Measurements from ENCODE around the gene BOLA3. TPM values are rescaled to one million over a fixed set of nuclear protein-coding genes. Genes with fewer than 3 reads are reported as not detected.
A peak's percentile ranks its signal among the peaks of the same experiment; 100 is the strongest.

The BOLA3 gene
- 10 to 100 TPM; 12.6 to 39.8 (median 18.8) TPM for total RNA-seq
- 10 to 100 TPM; 33.6 to 41.4 (median 39.3) TPM for polyA plus RNA-seq
- long read RNA-seq, donor 1, transcript BOLA3-202 (4 exons, 639 nt): major isoform, 6 of 15 reads
- long read RNA-seq, donor 1, transcript BOLA3-201 (3 exons, 444 nt): major isoform, 6 of 15 reads
- long read RNA-seq, donor 1, partial matches to known transcripts: 0 of 15 reads
- long read RNA-seq, donor 1, other reads (novel, unspliced or antisense): 0 of 15 reads
- long read RNA-seq, donor 2, transcript BOLA3-202 (4 exons, 639 nt): major isoform, 10 of 19 reads
- long read RNA-seq, donor 2, transcript BOLA3-201 (3 exons, 444 nt): minor isoform, 7 of 19 reads
- long read RNA-seq, donor 2, partial matches to known transcripts: 0 of 19 reads
- long read RNA-seq, donor 2, other reads (novel, unspliced or antisense): 0 of 19 reads

- H3K4me3 ChIP-seq: peak within 1 kb of the TSS; percentile 65 to 95 (median 83)
- H3K27me3 ChIP-seq (replicated peaks in 1 of 7): no peaks in the 10 kb centered on the region
- TF ChIP-seq CTCF (IDR thresholded peaks at IDR 0.05 in 8 of 11, conservative IDR thresholded peaks at IDR 0.05 in 3 of 11) (peak; percentile 15 to 94 (median 87)), POLR2A (IDR thresholded peaks at IDR 0.05) (no peak), POLR2AphosphoS5 (IDR thresholded peaks at IDR 0.05) (peak; percentile 50 to 82 (median 74))
- peak within 1 kb of the TSS in 7 of 8 donors; percentile 41 to 78 (median 68) for H3K27ac ChIP-seq
- WGBS, 5 donors: 2 to 8% (median 2%) methylated on average over 23 to 67 of the region's 67 CpGs
- no peaks in the 10 kb centered on the region for H3K9me3 ChIP-seq
- DNase-seq: peak; percentile 97
- H3K4me1 ChIP-seq: peaks cover 10 to 39% (median 23%) of the 10 kb centered on the region in 6 donors
- peaks cover 0 to 39% (median 20%) of the 10 kb centered on the region in 6 donors for H3K36me3 ChIP-seq
- intact Hi-C loops (cut with DNase I; ENCODE audit: low total_unique reads): no loop called here
Observed at GRCh38 chr2:74147727-74148456, at the start of gene BOLA3. BOLA3 (minus strand) TSS chr2:74147912; CDS start chr2:74147874, 38 bp downstream.

- Histone ChIP-seq H3K36me3 (no peaks in the 10 kb centered on the region), H3K9me3 (no peaks in the 10 kb centered on the region), H3K4me1 (peaks cover 16 to 37% (median 32%) of the 10 kb centered on the region in 6 donors), H3K4me3 (no peak overlapping the region), H3K27me3 (replicated peaks in 1 of 7) (no peaks in the 10 kb centered on the region), H3K27ac (no peak overlapping the region)
- DNase-seq: no peak
- TF ChIP-seq POLR2AphosphoS5 (IDR thresholded peaks at IDR 0.05): no peak
- TF ChIP-seq CTCF (IDR thresholded peaks at IDR 0.05 in 8 of 11, conservative IDR thresholded peaks at IDR 0.05 in 3 of 11): no peak
- TF ChIP-seq POLR2A (IDR thresholded peaks at IDR 0.05): no peak
- intact Hi-C loops (cut with DNase I; ENCODE audit: low total_unique reads): no loop called here
- 70 to 83% (median 74%) methylated on average over 4 of the region's 4 CpGs for WGBS, 5 donors
Observed at GRCh38 chr2:74197049-74197448, 49.3 kb upstream of the BOLA3 start.

GRCh38 chr2:74194799-74195198 lies 47.1 kb upstream of the BOLA3 start:
- Histone ChIP-seq H3K4me1 (peaks cover 8 to 14% (median 13%) of the 10 kb centered on the region in 6 donors), H3K36me3 (no peaks in the 10 kb centered on the region), H3K9me3 (no peaks in the 10 kb centered on the region), H3K27ac (no peak overlapping the region), H3K27me3 (replicated peaks in 1 of 7) (no peaks in the 10 kb centered on the region), H3K4me3 (no peak overlapping the region)
- no peak for DNase-seq
- TF ChIP-seq CTCF (IDR thresholded peaks at IDR 0.05 in 8 of 11, conservative IDR thresholded peaks at IDR 0.05 in 3 of 11): no peak
- TF ChIP-seq POLR2AphosphoS5 (IDR thresholded peaks at IDR 0.05): no peak
- TF ChIP-seq POLR2A (IDR thresholded peaks at IDR 0.05): no peak
- WGBS, 5 donors: 71 to 95% (median 84%) methylated on average over 1 of the region's 1 CpG
- intact Hi-C loops (cut with DNase I; ENCODE audit: low total_unique reads): no loop called here
